Nephron progenitor cell (in vitro differentiated cells): ENCODE measurements around the gene P4HA2.

Experiments
- DNase-seq: peaks from one replicate; pipeline ENCODE4 v3.0.0; 2021
- H3K27ac Mint-ChIP-seq: 2 replicates; pipeline ENCODE4 v1.8.0; 2021; ENCODE audit warnings: mild to moderate bottlenecking, moderate library complexity, mixed read lengths
- H3K27me3 Mint-ChIP-seq: 2 replicates; pipeline ENCODE4 v1.8.0; 2021; ENCODE audit warnings: mild to moderate bottlenecking, low read depth, mixed read lengths; ENCODE audit not compliant: poor library complexity
- H3K36me3 Mint-ChIP-seq: 2 replicates; pipeline ENCODE4 v1.8.0; 2021; ENCODE audit warnings: low read depth, mixed read lengths
- H3K4me1 Mint-ChIP-seq: 2 replicates; pipeline ENCODE4 v1.8.0; 2021; ENCODE audit warnings: mixed read lengths
- H3K4me3 Mint-ChIP-seq: 2 replicates; pipeline ENCODE4 v1.8.0; 2021; ENCODE audit warnings: mild to moderate bottlenecking, moderate library complexity, mixed read lengths
- H3K9me3 Mint-ChIP-seq: 2 replicates; pipeline ENCODE4 v1.8.0; 2021; ENCODE audit warnings: mild to moderate bottlenecking, moderate library complexity, mixed read lengths
- CTCF ChIP-seq: fragments of 200-600 bp; sonication (generic); IDR thresholded peaks from 2 replicates; pipeline ENCODE4 v1.5.0; 2021; ENCODE audit warnings: antibody characterized with exemption

P4HA2 gene

GRCh38 chr5:132227485-132228240 lies at the start of gene P4HA2:
TSS of gene P4HA2 (minus strand) at chr5:132227853. CDS start at chr5:132218626, 9,227 bp downstream.
- Mint-ChIP-seq H3K36me3 (no peaks in the 10 kb centered on the region), H3K27ac (peak within 1 kb of the TSS; percentile 60)

DNA sequence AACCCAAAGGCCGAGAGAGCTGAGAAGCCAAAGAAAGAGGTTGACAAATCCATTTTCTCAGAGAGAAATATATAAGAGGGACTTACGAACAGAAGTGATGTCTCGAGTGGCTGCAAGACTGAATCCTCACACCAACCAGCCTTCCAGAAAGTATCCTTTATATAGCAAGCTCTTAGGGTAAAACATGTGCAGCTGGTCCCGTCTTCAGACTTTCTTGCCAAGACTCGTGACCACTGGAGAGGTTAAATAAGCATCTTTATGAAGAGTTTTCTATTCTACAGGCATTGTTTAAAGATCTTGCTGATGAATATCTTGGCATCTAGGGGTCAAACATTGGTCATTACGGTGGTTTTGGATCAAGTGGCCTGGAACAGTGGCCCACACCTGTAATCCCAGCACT lies 49.6 kb upstream of the P4HA2 start:
- no peak overlapping the region for H3K4me3 Mint-ChIP-seq
- peaks cover 18% of the 10 kb centered on the region for H3K27me3 Mint-ChIP-seq
- H3K9me3 Mint-ChIP-seq: no peaks in the 10 kb centered on the region
- TF ChIP-seq CTCF: no peak
- no peak for DNase-seq
- H3K36me3 Mint-ChIP-seq: peaks cover 16% of the 10 kb centered on the region
- H3K27ac Mint-ChIP-seq: peak overlapping the region; percentile 54
- peaks cover 60% of the 10 kb centered on the region for H3K4me1 Mint-ChIP-seq

More at GRCh38 chr5:132227485-132228240, at the start of gene P4HA2:
- H3K9me3 Mint-ChIP-seq: no peaks in the 10 kb centered on the region
- H3K4me3 Mint-ChIP-seq: peak within 1 kb of the TSS; percentile 88
- peaks cover 31% of the 10 kb centered on the region for H3K27me3 Mint-ChIP-seq
- H3K4me1 Mint-ChIP-seq: peaks cover 48% of the 10 kb centered on the region
- peak; percentile 85 for DNase-seq
- no peak for TF ChIP-seq CTCF

DNA sequence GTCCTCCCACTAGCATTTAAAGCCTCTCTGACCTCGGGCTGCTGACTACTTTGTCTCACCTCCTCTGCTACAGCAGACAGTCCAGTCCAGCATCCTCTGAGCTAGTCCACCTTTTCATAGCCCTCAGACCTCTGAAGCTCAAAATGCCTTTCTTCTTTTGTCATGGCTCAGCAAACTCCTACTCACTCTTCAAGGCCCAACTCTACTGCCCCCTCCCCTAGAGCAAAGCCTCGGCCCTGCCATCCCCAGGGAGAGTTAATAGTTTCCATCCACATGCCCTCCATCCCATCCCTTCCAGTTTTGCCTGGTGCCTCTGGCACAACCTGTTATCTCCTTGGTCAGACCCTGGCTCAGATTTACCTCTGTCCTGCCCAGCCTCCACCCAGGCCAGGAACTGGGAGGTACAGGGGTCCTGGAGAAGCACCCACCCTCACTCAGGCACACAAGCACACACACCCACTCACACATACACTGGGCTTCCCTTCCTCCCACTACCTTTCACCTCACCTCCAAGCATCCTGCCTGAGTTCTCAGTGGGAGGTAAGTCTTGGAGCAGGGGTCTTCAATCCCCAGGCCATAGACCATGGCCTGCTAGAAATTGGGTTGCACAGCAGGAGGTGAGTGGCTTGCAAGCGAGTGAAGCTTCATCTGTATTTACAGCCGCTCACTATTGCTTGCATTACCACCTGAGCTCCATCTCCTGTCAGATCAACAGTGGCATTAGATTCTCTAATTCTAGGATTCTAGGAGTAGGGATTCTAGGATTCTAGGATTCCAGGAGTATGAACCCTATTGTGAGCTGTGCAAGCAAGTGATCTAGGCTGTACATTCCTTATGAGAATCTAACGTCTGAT lies 47.9 kb upstream of the P4HA2 start:
- Mint-ChIP-seq H3K4me1 (peaks cover 66% of the 10 kb centered on the region), H3K36me3 (peaks cover 23% of the 10 kb centered on the region), H3K9me3 (no peaks in the 10 kb centered on the region), H3K4me3 (no peak overlapping the region), H3K27ac (peak overlapping the region; percentile 38), H3K27me3 (peaks cover 11% of the 10 kb centered on the region)
- no peak for TF ChIP-seq CTCF
- no peak for DNase-seq

DNA sequence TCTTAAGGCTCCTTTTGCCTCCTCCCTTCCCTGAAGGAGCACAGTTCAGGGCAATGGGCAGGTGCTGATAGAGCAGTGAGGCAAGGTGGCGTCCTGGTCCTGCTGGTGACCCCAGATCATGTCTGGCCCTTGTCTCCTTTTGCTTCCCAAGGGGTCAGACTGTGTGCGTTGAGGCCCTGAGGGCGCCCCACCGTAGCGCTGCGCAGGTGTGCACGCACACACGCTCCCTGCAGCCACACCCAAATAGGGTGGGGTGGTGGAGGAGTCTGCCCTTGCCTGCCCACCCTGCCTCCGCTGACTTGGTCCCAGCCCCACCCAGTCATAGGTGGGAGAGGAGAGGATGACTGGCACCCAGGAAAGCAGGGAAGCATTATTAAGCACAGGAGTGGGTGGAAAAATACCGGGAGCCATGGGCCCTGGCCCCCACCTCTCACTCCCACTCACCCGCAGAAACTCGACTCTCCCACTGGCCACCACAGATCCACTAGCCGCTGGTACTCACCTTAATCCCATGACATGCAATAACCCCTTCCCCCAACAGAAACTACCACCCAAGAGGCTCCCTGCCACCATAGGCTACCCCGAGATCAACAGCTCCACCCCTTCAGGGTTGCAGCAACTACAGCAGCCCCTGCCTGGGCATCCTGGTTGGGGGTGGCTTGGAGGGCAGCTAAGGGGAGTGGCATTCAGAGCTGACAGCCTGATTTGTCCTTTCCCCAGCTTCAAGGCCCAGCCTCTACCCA lies 46.6 kb upstream of the P4HA2 start:
- DNase-seq: no peak
- H3K4me1 Mint-ChIP-seq: peaks cover 69% of the 10 kb centered on the region
- no peak overlapping the region for H3K4me3 Mint-ChIP-seq
- H3K9me3 Mint-ChIP-seq: no peaks in the 10 kb centered on the region
- peaks cover 9% of the 10 kb centered on the region for H3K27me3 Mint-ChIP-seq
- no peak for TF ChIP-seq CTCF
- H3K36me3 Mint-ChIP-seq: peaks cover 23% of the 10 kb centered on the region
- H3K27ac Mint-ChIP-seq: peak overlapping the region; percentile 29

DNA sequence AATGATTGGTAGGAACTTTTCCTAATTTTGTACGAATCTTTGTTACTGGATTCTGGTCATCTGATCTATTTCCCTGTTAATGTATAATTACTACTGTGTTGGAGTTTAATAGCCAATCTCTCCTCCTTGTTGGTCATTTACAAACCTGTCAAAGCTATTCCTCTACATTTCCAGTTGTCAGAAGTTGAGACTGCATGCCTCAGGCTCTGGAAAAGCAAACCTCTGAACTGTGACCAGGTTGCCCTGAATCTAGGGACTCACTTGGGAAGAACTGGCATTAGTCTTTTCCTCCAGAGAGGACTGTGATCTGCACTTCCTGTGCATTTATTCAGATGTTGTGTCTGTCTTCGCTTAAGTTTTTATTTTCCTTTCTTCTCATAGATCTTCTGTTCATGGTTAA lies 46.0 kb upstream of the P4HA2 start:
- H3K4me1 Mint-ChIP-seq: peaks cover 71% of the 10 kb centered on the region
- no peak overlapping the region for H3K4me3 Mint-ChIP-seq
- H3K9me3 Mint-ChIP-seq: no peaks in the 10 kb centered on the region
- H3K27ac Mint-ChIP-seq: peak overlapping the region; percentile 29
- DNase-seq: no peak
- H3K36me3 Mint-ChIP-seq: peaks cover 23% of the 10 kb centered on the region
- peaks cover 9% of the 10 kb centered on the region for H3K27me3 Mint-ChIP-seq
- no peak for TF ChIP-seq CTCF
